Sigmoid colon (tissue), 7 donors: ENCODE results near the gene MAN2A1. TPM values are rescaled to one million over a fixed set of nuclear protein-coding genes. Genes with fewer than 3 reads are reported as not detected.

Experiments
- DNase-seq: peaks from one replicate; pipeline ENCODE4 v3.0.0-alpha.2; 2019
- H3K27ac ChIP-seq, 4 donors: fragments of 200-600 bp; sonication (generic); one replicate each; pipeline ENCODE4 v1.5.1; 2016 to 2019; ENCODE audit warnings: mild to moderate bottlenecking in 1 of 4
- H3K27me3 ChIP-seq, 3 donors: fragments of 200-600 bp; sonication (generic); one replicate each; pipeline ENCODE4 v1.5.1; 2019; ENCODE audit warnings: mild to moderate bottlenecking in 1 of 3
- H3K36me3 ChIP-seq, 4 donors: fragments of 200-600 bp; sonication (generic); one replicate each; pipeline ENCODE4 v1.5.1; 2016 to 2019
- H3K4me1 ChIP-seq, 4 donors: fragments of 200-600 bp; sonication (generic); one replicate each; pipeline ENCODE4 v1.5.1; 2017 to 2019
- H3K4me3 ChIP-seq, 4 donors: fragments of 200-600 bp; sonication (generic); one replicate each; pipeline ENCODE4 v1.5.1; 2017 to 2019; ENCODE audit warnings: mild to moderate bottlenecking in 2 of 4, moderate library complexity in 1 of 4
- H3K9me3 ChIP-seq, 4 donors: fragments of 200-600 bp in 3 of 4; sonication (generic) in 3 of 4; one replicate each; pipeline versions ENCODE4 v1.5.1 to v1.6.1; 2013 to 2019
- EP300 ChIP-seq, 4 donors: sonication (generic); formaldehyde crosslinking; IDR thresholded peaks; one replicate each; pipeline ENCODE4 v1.6.1; 2017; ENCODE audit warnings: antibody characterized with exemption in 4 of 4
- POLR2A ChIP-seq, 2 donors: fragments of 450-650 bp; IDR thresholded peaks; one replicate each; pipeline ENCODE4 v1.6.1; 2016; ENCODE audit warnings: antibody characterized with exemption in 2 of 2, mild to moderate bottlenecking in 2 of 2, moderate library complexity in 2 of 2
- POLR2AphosphoS5 ChIP-seq, 4 donors: sonication (generic); formaldehyde crosslinking; IDR thresholded peaks; one replicate each; pipeline ENCODE4 v1.6.1; 2017; ENCODE audit warnings: antibody characterized with exemption in 4 of 4
- WGBS, 2 donors: extraction: QIAGEN DNeasy Blood & Tissue Kit; methylation state at CpG; one replicate each; pipeline ENCODE4 v1.1.7; 2013; 5-methylcytosine and 5-hydroxymethylcytosine counted together
- intact Hi-C: fragments of 100-400 bp; cut with DNase I; formaldehyde crosslinking; loops from one replicate; pipeline ENCODE4 v1.15.1; 2023
- polyA plus RNA-seq, 3 donors: library from polyadenylated mRNA; stranded (reverse); fragments of 200-250 nt; gene quantifications; one replicate each; pipeline ENCODE4 v1.2.3, GENCODE V29; 2013
- total RNA-seq, 4 donors: library from RNA; depleted of rRNA; stranded (reverse); fragments of >200 nt; gene quantifications; one replicate each; pipeline ENCODE4 v1.1.0, GENCODE V29; 2016
- TF ChIP-seq, protein P1 (sequence below), 4 experiments: fragments of 450-650 bp in 3 of 4; fragments of 200-600 bp in 1 of 4; IDR thresholded peaks; one replicate each; pipeline ENCODE4 v1.5.1; 2016 to 2019; ENCODE audit warnings: antibody characterized with exemption in 4 of 4, mild to moderate bottlenecking in 3 of 4, moderate library complexity in 2 of 4
- donor health status: healthy with polysubstance abuse.
- donor health status: Bipolar disorder and iron deficiency.
- donor health status: healthy.

MAN2A1 gene
- total and polyA plus RNA-seq, 7 donors: 3.6 to 58.4 (median 40.2) TPM

DNA sequence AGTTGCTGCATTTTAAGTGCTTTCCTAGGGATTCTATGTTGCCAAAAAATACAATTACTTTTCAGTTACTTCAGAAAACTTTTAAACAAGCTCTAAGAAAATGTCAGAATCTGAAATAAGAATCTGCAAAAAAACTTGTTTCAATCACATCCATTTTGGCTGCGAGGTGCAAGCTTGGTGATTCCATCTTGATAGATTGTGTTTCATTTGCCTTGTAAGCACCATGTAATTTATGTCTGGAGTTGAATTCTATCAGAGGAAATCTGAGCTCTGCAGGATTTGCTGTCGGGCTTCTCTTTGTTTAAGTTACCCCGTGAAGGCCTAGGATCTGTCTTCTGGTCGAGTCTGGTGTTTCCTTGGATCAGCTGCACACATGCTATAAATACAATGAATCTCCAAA is 40.4 kb upstream of the MAN2A1 start:
- no peaks in the 10 kb centered on the region for H3K9me3 ChIP-seq
- no peak for TF ChIP-seq POLR2A (IDR thresholded peaks at IDR 0.05)
- TF ChIP-seq, protein P1, sequence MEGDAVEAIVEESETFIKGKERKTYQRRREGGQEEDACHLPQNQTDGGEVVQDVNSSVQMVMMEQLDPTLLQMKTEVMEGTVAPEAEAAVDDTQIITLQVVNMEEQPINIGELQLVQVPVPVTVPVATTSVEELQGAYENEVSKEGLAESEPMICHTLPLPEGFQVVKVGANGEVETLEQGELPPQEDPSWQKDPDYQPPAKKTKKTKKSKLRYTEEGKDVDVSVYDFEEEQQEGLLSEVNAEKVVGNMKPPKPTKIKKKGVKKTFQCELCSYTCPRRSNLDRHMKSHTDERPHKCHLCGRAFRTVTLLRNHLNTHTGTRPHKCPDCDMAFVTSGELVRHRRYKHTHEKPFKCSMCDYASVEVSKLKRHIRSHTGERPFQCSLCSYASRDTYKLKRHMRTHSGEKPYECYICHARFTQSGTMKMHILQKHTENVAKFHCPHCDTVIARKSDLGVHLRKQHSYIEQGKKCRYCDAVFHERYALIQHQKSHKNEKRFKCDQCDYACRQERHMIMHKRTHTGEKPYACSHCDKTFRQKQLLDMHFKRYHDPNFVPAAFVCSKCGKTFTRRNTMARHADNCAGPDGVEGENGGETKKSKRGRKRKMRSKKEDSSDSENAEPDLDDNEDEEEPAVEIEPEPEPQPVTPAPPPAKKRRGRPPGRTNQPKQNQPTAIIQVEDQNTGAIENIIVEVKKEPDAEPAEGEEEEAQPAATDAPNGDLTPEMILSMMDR (IDR thresholded peaks at IDR 0.05): no peak
- TF ChIP-seq POLR2AphosphoS5 (IDR thresholded peaks at IDR 0.05): no peak
- no peak for TF ChIP-seq EP300 (IDR thresholded peaks at IDR 0.05)
- no peak overlapping the region for H3K4me3 ChIP-seq
- H3K36me3 ChIP-seq: no peaks in the 10 kb centered on the region
- H3K27ac ChIP-seq: no peak overlapping the region
- 70 to 84% methylated on average over 4 of the region's 4 CpGs for WGBS, 2 donors
- H3K27me3 ChIP-seq: no peaks in the 10 kb centered on the region
- no peak for DNase-seq
- H3K4me1 ChIP-seq: peaks cover 0 to 15% (median 6%) of the 10 kb centered on the region in 4 donors
- intact Hi-C loops: no loop called here

DNA sequence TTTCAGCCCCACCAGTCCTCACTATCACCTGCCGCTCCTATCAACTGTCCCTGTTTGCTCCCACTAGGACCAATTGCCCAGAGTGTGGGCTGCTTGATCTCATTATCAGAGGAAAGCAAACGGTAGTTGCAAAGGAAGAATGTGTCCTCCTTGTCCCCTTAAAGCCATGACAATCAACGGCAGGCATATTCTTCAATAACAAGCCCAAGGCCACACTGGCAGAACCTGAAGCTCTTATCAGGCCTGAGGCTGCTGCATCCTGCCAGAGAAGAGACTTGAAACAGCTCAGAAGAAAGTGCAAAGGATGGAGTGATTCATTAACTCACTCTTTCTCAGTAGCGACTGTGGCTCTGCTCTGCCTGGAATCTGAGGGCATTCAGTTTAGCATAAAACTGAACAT is 39.2 kb upstream of the MAN2A1 start:
- H3K27ac ChIP-seq: no peak overlapping the region
- H3K4me1 ChIP-seq: peaks cover 0 to 7% (median 4%) of the 10 kb centered on the region in 4 donors
- H3K36me3 ChIP-seq: no peaks in the 10 kb centered on the region
- TF ChIP-seq POLR2A (IDR thresholded peaks at IDR 0.05): no peak
- TF ChIP-seq POLR2AphosphoS5 (IDR thresholded peaks at IDR 0.05): no peak
- TF ChIP-seq, protein P1 (IDR thresholded peaks at IDR 0.05): no peak
- TF ChIP-seq EP300 (IDR thresholded peaks at IDR 0.05): no peak
- H3K4me3 ChIP-seq: no peak overlapping the region
- no peaks in the 10 kb centered on the region for H3K9me3 ChIP-seq
- 57 to 64% methylated on average over 4 of the region's 4 CpGs for WGBS, 2 donors
- DNase-seq: no peak
- H3K27me3 ChIP-seq: no peaks in the 10 kb centered on the region
- intact Hi-C loops: no loop called here

DNA sequence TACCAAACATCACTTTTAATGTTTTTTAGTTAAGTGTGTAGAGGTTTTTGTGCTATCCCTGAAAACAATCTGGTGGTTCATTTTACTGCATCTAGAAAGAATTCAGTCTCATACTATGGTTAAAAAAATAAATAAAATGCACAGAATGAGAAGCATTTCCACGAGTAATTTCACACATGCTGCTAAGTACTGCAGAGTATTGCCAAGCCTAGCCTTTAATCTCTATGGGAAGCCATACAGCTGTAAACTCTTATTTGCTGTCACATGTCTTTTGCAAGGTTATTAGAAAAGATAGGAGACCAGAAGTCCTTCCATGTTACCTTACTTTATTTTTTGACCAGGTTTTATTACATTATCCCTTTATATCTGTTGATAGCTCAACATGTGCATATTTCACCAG is 37.6 kb upstream of the MAN2A1 start:
- TF ChIP-seq EP300 (IDR thresholded peaks at IDR 0.05) (no peak), POLR2A (IDR thresholded peaks at IDR 0.05) (no peak), POLR2AphosphoS5 (IDR thresholded peaks at IDR 0.05) (no peak)
- TF ChIP-seq, protein P1 (IDR thresholded peaks at IDR 0.05): no peak
- intact Hi-C loops: no loop called here
- Histone ChIP-seq H3K4me1 (no peaks in the 10 kb centered on the region), H3K27me3 (no peaks in the 10 kb centered on the region), H3K4me3 (no peak overlapping the region), H3K9me3 (no peaks in the 10 kb centered on the region), H3K36me3 (no peaks in the 10 kb centered on the region), H3K27ac (no peak overlapping the region)
- 38 to 56% methylated on average over 1 of the region's 1 CpG for WGBS, 2 donors
- DNase-seq: no peak

DNA sequence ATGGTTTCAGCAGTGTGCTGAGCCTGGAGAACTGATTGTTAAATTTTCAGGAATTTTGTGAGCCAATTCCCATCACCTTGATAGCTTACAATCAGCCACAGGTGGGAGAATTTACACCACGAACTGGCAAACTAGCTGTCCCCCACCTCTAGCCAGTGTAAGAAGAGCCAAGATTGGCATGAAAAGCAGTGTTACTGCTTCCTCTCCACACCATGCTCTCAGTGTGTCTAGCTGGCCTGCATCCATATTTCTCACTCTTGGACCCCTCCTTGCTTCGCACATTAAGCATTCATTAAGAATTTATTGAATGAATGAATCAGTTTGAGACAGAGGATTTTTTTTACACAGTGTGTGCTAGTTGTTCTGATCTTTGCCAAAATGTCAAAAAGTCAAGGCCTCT is 36.7 kb upstream of the MAN2A1 start:
- no peaks in the 10 kb centered on the region for H3K36me3 ChIP-seq
- no peak for DNase-seq
- H3K4me3 ChIP-seq: no peak overlapping the region
- 36 to 47% methylated on average over 2 of the region's 2 CpGs for WGBS, 2 donors
- no peaks in the 10 kb centered on the region for H3K27me3 ChIP-seq
- TF ChIP-seq EP300 (IDR thresholded peaks at IDR 0.05) (no peak), POLR2AphosphoS5 (IDR thresholded peaks at IDR 0.05) (no peak), POLR2A (IDR thresholded peaks at IDR 0.05) (no peak)
- TF ChIP-seq, protein P1 (IDR thresholded peaks at IDR 0.05): no peak
- no peaks in the 10 kb centered on the region for H3K9me3 ChIP-seq
- H3K4me1 ChIP-seq: no peaks in the 10 kb centered on the region
- intact Hi-C loops: no loop called here
- H3K27ac ChIP-seq: no peak overlapping the region

DNA sequence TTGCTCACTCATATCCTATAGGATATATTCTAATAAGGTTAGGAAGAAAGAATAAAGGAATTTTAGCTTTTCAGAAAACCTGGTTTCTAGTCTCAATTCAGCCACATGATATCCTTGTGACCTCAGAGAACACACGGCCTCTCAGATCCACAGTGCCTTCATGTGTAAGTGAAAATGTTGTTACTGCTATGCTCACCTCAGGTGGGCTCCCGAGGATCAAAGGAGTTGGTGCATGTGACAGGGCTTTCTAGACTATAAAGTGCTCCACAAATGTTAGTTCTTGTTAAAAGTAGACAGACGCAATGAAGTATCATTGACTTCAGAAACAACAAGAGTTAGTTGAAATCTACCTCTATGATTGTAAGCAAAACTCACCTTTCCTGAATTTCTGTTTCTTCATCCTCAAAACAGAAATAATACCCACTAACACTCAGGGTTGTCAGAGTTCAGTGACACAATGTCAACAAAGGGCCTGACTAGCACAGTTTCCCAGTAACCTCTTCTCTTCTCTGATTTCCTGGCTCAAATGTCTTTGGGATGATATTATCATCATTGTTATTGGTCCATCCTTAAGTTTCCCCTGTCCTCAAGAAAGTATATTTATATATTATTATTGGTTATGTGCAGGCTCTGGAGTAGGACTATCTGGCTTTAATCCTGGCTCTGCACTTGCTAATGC is 36.0 kb upstream of the MAN2A1 start:
- TF ChIP-seq EP300 (IDR thresholded peaks at IDR 0.05): no peak
- no peak for TF ChIP-seq POLR2AphosphoS5 (IDR thresholded peaks at IDR 0.05)
- TF ChIP-seq POLR2A (IDR thresholded peaks at IDR 0.05): no peak
- TF ChIP-seq, protein P1 (IDR thresholded peaks at IDR 0.05): no peak
- no peaks in the 10 kb centered on the region for H3K36me3 ChIP-seq
- no peak overlapping the region for H3K27ac ChIP-seq
- no peaks in the 10 kb centered on the region for H3K27me3 ChIP-seq
- no peak for DNase-seq
- 84 to 87% methylated on average over 3 of the region's 3 CpGs for WGBS, 2 donors
- no peaks in the 10 kb centered on the region for H3K4me1 ChIP-seq
- intact Hi-C loops: no loop called here
- H3K4me3 ChIP-seq: no peak overlapping the region
- no peaks in the 10 kb centered on the region for H3K9me3 ChIP-seq
